H7 (cell line): Measurements from ENCODE around the gene ABHD4. TPM values are rescaled to one million over a fixed set of nuclear protein-coding genes. Genes with fewer than 3 reads are reported as not detected.
"Not testable (repeated sequence)": the region's sequence is repeated elsewhere in the genome, so short reads cannot be mapped to it uniquely, and the experiment has no call there.

Experiments
- DNase-seq: peaks from one replicate; pipeline ENCODE4 v3.0.0; 2012
- H3K27me3 ChIP-seq: 2 replicates; pipeline ENCODE4 v1.6.0; 2011; ENCODE audit warnings: mild to moderate bottlenecking, low read length; ENCODE audit not compliant: control insufficient read depth, insufficient read depth
- H3K36me3 ChIP-seq: replicated peaks from 2 replicates; pipeline ENCODE4 v1.5.1; 2011; ENCODE audit warnings: low read length; ENCODE audit not compliant: control insufficient read depth, insufficient read depth
- H3K4me3 ChIP-seq: 2 replicates; pipeline ENCODE4 v1.5.1; 2011; ENCODE audit warnings: low read depth, mild to moderate bottlenecking, control low read depth, low read length, moderate library complexity; ENCODE audit not compliant: insufficient read depth
- total RNA-seq: library from RNA; depleted of rRNA; stranded (reverse); fragments of >200 nt; shearing (Covaris generic); gene quantifications from 2 replicates; pipeline ENCODE4 v1.2.3, GENCODE V29; 2014

ABHD4 gene
- total RNA-seq, 1 experiment from 2014 or later, result 29.6 TPM

- Histone ChIP-seq H3K27me3 (no peaks in the 10 kb centered on the region), H3K36me3 (peaks cover 8% of the 10 kb centered on the region), H3K4me3 (no peak overlapping the region)
- DNase-seq, result no peak
Measured at GRCh38 chr14:22569737-22570131, 28.4 kb upstream of the ABHD4 start.

- H3K36me3 ChIP-seq, result peaks cover 12% of the 10 kb centered on the region
- peak; percentile 88 for DNase-seq
- no peak overlapping the region for H3K4me3 ChIP-seq
- H3K27me3 ChIP-seq, result no peaks in the 10 kb centered on the region
Measured at GRCh38 chr14:22570132-22570949, 27.8 kb upstream of the ABHD4 start.

GRCh38 chr14:22572562-22573058 is 25.5 kb upstream of the ABHD4 start:
- DNase-seq, result no peak
- peaks cover 12% of the 10 kb centered on the region for H3K36me3 ChIP-seq
- no peaks in the 10 kb centered on the region for H3K27me3 ChIP-seq
- no peak overlapping the region for H3K4me3 ChIP-seq

- no peak for DNase-seq
- no peak overlapping the region for H3K4me3 ChIP-seq
- H3K27me3 ChIP-seq, result no peaks in the 10 kb centered on the region
- peaks cover 12% of the 10 kb centered on the region for H3K36me3 ChIP-seq
Measured at GRCh38 chr14:22573804-22574203, 24.3 kb upstream of the ABHD4 start.

GRCh38 chr14:22577334-22577908 is 20.7 kb upstream of the ABHD4 start:
- Histone ChIP-seq H3K27me3 (no peaks in the 10 kb centered on the region), H3K36me3 (peaks cover 9% of the 10 kb centered on the region), H3K4me3 (no peak overlapping the region)
- no peak for DNase-seq

GRCh38 chr14:22579236-22579635 is 18.9 kb upstream of the ABHD4 start:
- Histone ChIP-seq H3K27me3 (no peaks in the 10 kb centered on the region), H3K4me3 (no peak overlapping the region), H3K36me3 (peaks cover 4% of the 10 kb centered on the region)
- no peak for DNase-seq

GRCh38 chr14:22579881-22580280 is 18.2 kb upstream of the ABHD4 start:
- H3K36me3 ChIP-seq, result peaks cover 2% of the 10 kb centered on the region
- H3K27me3 ChIP-seq, result no peaks in the 10 kb centered on the region
- H3K4me3 ChIP-seq, result no peak overlapping the region
- DNase-seq, result no peak

- no peaks in the 10 kb centered on the region; the same call in 1 of the 2 replicates for H3K36me3 ChIP-seq
- H3K27me3 ChIP-seq, result no peaks in the 10 kb centered on the region
- H3K4me3 ChIP-seq, result no peak overlapping the region
- DNase-seq, result no peak
Measured at GRCh38 chr14:22580625-22581024, 17.5 kb upstream of the ABHD4 start.

GRCh38 chr14:22583994-22584393 is 14.1 kb upstream of the ABHD4 start:
- no peak for DNase-seq
- Histone ChIP-seq H3K36me3 (no peaks in the 10 kb centered on the region; the same call in 1 of the 2 replicates), H3K27me3 (no peaks in the 10 kb centered on the region), H3K4me3 (no peak overlapping the region)

- DNase-seq, result no peak
- no peaks in the 10 kb centered on the region for H3K36me3 ChIP-seq
- no peaks in the 10 kb centered on the region for H3K27me3 ChIP-seq
- H3K4me3 ChIP-seq, result no peak overlapping the region
Measured at GRCh38 chr14:22587247-22587646, 10.9 kb upstream of the ABHD4 start.

- peak overlapping the region; percentile 75 for H3K4me3 ChIP-seq
- H3K27me3 ChIP-seq, DNase-seq, H3K36me3 ChIP-seq: not testable (repeated sequence)
Measured at GRCh38 chr14:22587677-22588422, 10.2 kb upstream of the ABHD4 start.

- no peak for DNase-seq
- H3K4me3 ChIP-seq, result peak overlapping the region; percentile 75
- H3K36me3 ChIP-seq, result no peaks in the 10 kb centered on the region
- H3K27me3 ChIP-seq, result no peaks in the 10 kb centered on the region
Measured at GRCh38 chr14:22588526-22589095, 9.5 kb upstream of the ABHD4 start.

- DNase-seq, result peak; percentile 98
- no peaks in the 10 kb centered on the region for H3K36me3 ChIP-seq
Measured at GRCh38 chr14:22589096-22589839, 8.8 kb upstream of the ABHD4 start, which contains the start of gene DAD1. DAD1 (minus strand) TSS chr14:22589224; CDS start chr14:22589157, 67 bp downstream.

GRCh38 chr14:22593189-22593588 is 4.9 kb upstream of the ABHD4 start:
- no peak for DNase-seq

More at GRCh38 chr14:22589096-22589839, 8.8 kb upstream of the ABHD4 start, which contains the start of gene DAD1:
- Histone ChIP-seq H3K27me3 (no peaks in the 10 kb centered on the region), H3K4me3 (peak within 1 kb of the TSS; percentile 75)

More at GRCh38 chr14:22593189-22593588, 4.9 kb upstream of the ABHD4 start:
- Histone ChIP-seq H3K27me3 (no peaks in the 10 kb centered on the region), H3K4me3 (no peak overlapping the region), H3K36me3 (no peaks in the 10 kb centered on the region)
